ENCODE measurements around the gene LIPG.

LIPG gene

DNA sequence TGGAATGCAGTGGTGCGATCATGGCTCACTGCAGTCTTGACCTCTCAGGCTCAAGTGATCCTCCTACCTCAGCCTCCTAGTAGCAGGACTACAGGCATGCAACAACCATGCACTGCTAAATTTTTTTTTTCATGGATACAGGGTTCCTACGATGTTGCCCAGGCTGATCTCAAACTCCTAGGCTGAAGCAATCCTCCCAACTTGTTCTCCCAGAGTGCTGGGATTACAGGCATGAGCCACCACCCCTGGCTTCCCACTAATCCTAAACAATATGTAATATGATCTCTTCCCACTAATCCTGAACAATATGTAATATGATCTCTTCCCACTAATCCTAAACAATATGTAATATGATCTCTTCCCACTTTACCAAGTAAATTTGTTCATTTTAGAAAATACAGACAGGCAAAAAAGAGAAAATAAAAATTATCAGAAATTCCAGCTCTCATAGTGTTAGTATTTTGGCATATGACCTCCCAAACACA lies 41.2 kb upstream of the LIPG start (continued):
- TF ChIP-seq ZNF184 (tag by site-specific recombination; IDR thresholded peaks at IDR 0.05) = no peak
- peak; percentile 73; the same call in 1 of the 2 replicates for TF ChIP-seq OVOL3 (tag by site-specific recombination; IDR thresholded peaks at IDR 0.05)
- peak; percentile 93 for TF ChIP-seq EGR2 (tag by site-specific recombination; IDR thresholded peaks at IDR 0.05; ENCODE audit: low read depth)
- peak; percentile 60 for TF ChIP-seq ZSCAN4 (tag by site-specific recombination; IDR thresholded peaks at IDR 0.05)
- 0 out of 2 replicates have a peak, but pooled peaks have one; percentile 22 for TF ChIP-seq KLF7 (tag by site-specific recombination; IDR thresholded peaks at IDR 0.05; ENCODE audit: borderline replicate concordance)
- TF ChIP-seq ZNF623 (tag by site-specific recombination; IDR thresholded peaks at IDR 0.05) = no peak; the same call in 1 of the 2 replicates
- TF ChIP-seq, protein P1, sequence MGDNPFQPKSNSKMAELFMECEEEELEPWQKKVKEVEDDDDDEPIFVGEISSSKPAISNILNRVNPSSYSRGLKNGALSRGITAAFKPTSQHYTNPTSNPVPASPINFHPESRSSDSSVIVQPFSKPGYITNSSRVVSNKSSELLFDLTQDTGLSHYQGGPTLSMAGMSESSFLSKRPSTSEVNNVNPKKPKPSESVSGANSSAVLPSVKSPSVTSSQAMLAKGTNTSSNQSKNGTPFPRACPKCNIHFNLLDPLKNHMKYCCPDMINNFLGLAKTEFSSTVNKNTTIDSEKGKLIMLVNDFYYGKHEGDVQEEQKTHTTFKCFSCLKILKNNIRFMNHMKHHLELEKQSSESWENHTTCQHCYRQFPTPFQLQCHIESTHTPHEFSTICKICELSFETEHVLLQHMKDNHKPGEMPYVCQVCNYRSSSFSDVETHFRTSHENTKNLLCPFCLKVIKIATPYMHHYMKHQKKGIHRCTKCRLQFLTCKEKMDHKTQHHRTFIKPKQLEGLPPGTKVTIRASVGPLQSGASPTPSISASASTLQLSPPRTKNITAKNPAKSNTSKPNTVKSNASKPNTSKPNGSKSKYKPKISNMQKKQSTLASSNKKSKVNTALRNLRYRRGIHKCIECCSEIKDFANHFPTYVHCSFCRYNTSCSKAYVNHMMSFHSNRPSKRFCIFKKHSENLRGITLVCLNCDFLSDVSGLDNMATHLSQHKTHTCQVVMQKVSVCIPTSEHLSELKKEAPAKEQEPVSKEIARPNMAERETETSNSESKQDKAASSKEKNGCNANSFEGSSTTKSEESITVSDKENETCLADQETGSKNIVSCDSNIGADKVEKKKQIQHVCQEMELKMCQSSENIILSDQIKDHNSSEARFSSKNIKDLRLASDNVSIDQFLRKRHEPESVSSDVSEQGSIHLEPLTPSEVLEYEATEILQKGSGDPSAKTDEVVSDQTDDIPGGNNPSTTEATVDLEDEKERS (tag by site-specific recombination; IDR thresholded peaks at IDR 0.05) = 0 out of 2 replicates have a peak, but pooled peaks have one; percentile 8
- TF ChIP-seq SCRT1 (tag by site-specific recombination; IDR thresholded peaks at IDR 0.05; ENCODE audit: borderline replicate concordance) = no peak
- 0 out of 2 replicates have a peak, but pooled peaks have one; percentile 31 for TF ChIP-seq ZNF580 (tag by site-specific recombination; IDR thresholded peaks at IDR 0.05)
- peak; percentile 57; the same call in 1 of the 2 replicates for TF ChIP-seq OSR2 (tag by site-specific recombination; IDR thresholded peaks at IDR 0.05)
- TF ChIP-seq KLF1 (tag by site-specific recombination; IDR thresholded peaks at IDR 0.05) = peak; percentile 74
- 0 out of 2 replicates have a peak, but pooled peaks have one; percentile 39 for TF ChIP-seq BCL11B (tag by site-specific recombination; IDR thresholded peaks at IDR 0.05; ENCODE audit: low read depth)
- peak; percentile 36; the same call in 1 of the 2 replicates for TF ChIP-seq PATZ1 (tag by site-specific recombination; IDR thresholded peaks at IDR 0.05)
- TF ChIP-seq, protein P2, sequence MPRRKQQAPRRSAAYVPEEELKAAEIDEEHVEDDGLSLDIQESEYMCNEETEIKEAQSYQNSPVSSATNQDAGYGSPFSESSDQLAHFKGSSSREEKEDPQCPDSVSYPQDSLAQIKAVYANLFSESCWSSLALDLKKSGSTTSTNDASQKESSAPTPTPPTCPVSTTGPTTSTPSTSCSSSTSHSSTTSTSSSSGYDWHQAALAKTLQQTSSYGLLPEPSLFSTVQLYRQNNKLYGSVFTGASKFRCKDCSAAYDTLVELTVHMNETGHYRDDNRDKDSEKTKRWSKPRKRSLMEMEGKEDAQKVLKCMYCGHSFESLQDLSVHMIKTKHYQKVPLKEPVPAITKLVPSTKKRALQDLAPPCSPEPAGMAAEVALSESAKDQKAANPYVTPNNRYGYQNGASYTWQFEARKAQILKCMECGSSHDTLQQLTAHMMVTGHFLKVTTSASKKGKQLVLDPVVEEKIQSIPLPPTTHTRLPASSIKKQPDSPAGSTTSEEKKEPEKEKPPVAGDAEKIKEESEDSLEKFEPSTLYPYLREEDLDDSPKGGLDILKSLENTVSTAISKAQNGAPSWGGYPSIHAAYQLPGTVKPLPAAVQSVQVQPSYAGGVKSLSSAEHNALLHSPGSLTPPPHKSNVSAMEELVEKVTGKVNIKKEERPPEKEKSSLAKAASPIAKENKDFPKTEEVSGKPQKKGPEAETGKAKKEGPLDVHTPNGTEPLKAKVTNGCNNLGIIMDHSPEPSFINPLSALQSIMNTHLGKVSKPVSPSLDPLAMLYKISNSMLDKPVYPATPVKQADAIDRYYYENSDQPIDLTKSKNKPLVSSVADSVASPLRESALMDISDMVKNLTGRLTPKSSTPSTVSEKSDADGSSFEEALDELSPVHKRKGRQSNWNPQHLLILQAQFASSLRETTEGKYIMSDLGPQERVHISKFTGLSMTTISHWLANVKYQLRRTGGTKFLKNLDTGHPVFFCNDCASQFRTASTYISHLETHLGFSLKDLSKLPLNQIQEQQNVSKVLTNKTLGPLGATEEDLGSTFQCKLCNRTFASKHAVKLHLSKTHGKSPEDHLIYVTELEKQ (tag by site-specific recombination; IDR thresholded peaks at IDR 0.05; ENCODE audit: borderline replicate concordance) = 0 out of 2 replicates have a peak, but pooled peaks have one; percentile 51
- TF ChIP-seq ZNF555 (tag by site-specific recombination; conservative IDR thresholded peaks at IDR 0.05) = no peak
- TF ChIP-seq, protein P3, sequence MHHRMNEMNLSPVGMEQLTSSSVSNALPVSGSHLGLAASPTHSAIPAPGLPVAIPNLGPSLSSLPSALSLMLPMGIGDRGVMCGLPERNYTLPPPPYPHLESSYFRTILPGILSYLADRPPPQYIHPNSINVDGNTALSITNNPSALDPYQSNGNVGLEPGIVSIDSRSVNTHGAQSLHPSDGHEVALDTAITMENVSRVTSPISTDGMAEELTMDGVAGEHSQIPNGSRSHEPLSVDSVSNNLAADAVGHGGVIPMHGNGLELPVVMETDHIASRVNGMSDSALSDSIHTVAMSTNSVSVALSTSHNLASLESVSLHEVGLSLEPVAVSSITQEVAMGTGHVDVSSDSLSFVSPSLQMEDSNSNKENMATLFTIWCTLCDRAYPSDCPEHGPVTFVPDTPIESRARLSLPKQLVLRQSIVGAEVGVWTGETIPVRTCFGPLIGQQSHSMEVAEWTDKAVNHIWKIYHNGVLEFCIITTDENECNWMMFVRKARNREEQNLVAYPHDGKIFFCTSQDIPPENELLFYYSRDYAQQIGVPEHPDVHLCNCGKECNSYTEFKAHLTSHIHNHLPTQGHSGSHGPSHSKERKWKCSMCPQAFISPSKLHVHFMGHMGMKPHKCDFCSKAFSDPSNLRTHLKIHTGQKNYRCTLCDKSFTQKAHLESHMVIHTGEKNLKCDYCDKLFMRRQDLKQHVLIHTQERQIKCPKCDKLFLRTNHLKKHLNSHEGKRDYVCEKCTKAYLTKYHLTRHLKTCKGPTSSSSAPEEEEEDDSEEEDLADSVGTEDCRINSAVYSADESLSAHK (tag by site-specific recombination; IDR thresholded peaks at IDR 0.05) = no peak; the same call in 1 of the 2 replicates
- peak; percentile 83 for TF ChIP-seq FEZF1 (tag by site-specific recombination; IDR thresholded peaks at IDR 0.05)
- TF ChIP-seq BCL11A (tag by site-specific recombination; IDR thresholded peaks at IDR 0.05; ENCODE audit: low read depth) = peak; percentile 34; the same call in 1 of the 2 replicates
- peak; percentile 72 for TF ChIP-seq ZNF366 (tag by site-specific recombination; conservative IDR thresholded peaks at IDR 0.05)
- no peak for TF ChIP-seq ZNF26 (tag by site-specific recombination; IDR thresholded peaks at IDR 0.05)
